ENCODE data around the gene TMEM220. TPM values are rescaled to one million over a fixed set of nuclear protein-coding genes. Genes with fewer than 3 reads are reported as not detected.
"Not testable (repeated sequence)": the region's sequence is repeated elsewhere in the genome, so short reads cannot be mapped to it uniquely, and the experiment has no call there.

The TMEM220 gene
- total RNA-seq, 1 donor, result 17.0 TPM

DNA sequence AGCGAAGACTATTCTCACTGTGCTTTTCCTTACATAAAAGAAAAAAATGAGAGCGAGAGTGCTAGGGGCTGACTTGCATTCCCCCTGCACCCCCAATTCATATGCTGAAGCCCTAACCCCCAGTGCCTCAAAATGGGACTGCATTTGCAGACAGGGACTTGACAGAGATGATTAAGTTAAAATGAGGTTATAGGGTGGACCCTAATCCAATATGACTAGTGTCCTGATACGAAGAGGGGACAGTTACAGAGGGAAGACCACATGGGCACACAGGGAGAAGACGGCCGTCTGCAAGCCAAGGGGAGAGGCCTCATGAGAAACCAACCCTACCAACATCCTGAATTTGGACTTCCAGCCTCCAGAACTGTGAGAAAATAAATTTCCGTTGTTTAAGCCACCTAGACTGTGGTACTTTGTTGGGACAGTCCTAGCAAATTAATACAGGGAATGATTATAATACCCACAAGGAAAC is 1.6 kb upstream of the TMEM220 start:
- no peak for DNase-seq (ENCODE audit: low read depth in 2 of 3, low spot score in 2 of 3)

DNA sequence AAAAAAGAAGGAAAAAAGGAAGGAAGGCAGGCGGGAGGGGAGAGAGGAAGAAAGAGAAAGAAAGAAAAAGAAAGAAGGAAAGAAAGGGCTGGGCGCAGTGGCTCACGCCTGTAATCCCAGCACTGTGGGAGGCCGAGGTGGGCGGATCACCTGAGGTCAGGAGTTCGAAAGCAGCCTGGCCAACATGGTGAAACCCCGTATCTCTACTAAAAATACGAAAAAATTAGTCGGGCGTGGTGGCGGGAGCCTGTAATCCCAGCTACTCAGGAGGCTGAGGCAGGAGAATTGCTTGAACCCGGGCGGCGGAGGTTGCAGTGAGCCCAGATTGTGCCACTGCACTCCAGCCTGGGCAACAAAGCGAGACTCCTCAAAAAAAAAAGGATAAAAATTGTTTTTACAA is 424 bp upstream of the TMEM220 start:
- peak in 1 of 3 donors; percentile 0 for DNase-seq (ENCODE audit: low read depth in 2 of 3, low spot score in 2 of 3)

DNA sequence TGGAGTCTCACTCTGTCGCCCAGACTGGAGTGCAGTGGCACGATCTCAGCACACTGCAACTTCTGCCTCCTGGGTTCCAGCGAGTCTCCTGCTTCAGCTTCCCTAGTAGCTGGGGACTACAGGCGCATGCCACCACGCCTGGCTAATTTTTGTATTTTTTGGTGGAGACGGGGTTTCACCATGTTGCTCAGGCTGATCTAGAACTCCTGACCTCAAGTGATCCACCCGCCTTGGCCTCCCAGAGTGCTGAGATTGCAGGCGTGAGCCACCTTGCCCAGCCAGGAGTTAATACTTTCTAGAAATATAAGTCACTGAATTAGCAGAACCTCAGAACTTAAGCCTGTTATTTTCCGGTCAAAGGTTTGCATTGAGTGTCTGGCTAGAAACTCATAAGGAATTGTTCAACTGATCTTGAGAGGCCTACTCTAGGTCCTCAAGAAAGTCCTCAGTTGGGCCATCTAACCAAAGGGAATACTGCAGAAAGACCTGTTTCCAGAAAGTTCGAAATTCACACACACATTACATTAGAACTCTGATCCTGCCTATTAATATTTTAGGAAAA is 1.4 kb downstream of the TMEM220 start:
- no peak for DNase-seq (ENCODE audit: low read depth in 2 of 3, low spot score in 2 of 3)

DNA sequence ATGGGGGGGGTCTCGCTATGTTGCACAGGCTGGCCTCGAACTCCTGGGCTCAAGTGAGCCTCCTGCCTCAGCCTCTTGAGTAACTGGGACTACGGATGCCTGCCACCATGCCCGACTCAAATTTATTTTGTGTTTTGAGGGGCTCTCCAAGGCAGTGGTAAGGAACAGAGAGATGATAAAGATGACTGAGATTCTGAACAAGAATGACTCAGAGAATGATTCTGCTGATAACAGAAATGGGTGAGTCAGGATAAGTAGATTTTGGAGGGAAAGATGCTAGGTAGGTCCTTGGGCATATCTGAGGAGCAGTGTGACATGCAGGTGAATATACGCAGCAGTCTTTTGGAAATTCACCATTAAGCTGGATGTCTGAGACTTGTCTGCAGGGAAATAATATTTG is 2.6 kb downstream of the TMEM220 start:
- no peak for DNase-seq (ENCODE audit: low read depth in 2 of 3, low spot score in 2 of 3)

DNA sequence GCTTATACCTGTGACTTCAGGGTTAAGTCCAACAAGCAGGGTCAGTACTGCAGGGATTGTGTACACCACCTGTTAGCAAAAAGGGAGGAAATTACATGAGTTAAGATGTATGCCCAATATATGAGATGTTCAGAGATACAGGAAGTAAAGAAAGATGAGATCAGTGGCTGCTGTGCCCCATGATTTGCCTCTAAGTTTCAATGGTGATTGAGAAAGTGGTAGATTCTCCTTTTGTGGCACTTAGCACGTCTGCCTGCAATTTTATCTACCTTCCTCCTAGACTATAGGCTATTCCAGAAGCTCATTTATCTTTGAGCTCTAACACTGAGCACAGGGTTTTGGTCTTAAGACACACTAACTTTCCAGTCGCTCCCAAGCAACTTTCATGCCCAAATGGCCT is 3.6 kb downstream of the TMEM220 start:
- no peak for DNase-seq (ENCODE audit: low read depth in 2 of 3, low spot score in 2 of 3)

DNA sequence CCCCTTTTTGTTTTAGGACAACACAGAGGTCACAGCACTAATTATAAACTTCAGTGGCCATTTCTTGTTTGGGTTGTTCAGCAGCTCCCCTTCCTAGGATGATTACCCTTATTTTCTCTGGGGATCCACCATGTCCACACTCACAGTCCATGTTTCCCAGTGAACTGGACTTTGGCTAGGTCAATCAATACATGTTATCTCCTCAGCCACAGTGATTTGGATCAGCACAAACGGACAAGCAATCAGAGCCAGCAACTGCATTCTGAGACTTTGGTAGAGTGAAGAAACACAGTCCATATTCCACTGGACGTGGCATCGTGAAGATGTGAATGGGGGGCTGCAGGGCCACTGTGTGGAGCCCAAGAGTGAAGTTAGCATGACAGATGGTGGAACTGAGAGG is 4.6 kb downstream of the TMEM220 start:
- no peak for DNase-seq (ENCODE audit: low read depth in 2 of 3, low spot score in 2 of 3)

DNA sequence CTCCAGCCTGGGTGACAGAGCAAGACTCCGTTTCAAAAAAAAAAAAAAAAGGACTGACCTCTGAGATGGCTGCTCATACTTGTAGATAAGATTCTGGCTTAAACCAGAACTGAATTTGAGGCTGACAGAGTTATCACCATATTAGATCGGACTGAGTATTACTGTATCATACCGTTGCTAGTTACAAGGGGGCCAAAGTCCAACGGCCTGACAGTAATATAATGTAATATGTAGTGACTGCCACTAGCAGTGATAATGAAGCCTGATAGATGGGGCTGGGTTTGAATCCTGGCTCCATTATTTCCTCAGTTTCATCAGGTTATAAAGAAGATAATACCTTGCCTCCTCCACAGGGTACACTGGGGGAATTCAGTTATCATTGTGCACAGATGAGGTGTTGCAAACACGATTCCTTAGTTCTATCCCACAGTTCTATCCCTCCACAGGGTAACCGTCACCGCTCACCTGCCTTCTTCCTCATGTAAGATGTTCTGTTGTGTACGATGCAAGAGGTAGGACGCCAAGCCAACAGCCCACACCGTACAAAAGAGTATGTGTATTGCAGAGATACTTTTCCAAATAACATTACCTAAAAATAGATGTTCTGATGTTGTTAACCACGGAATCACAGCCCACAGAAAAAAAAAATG is 5.2 kb downstream of the TMEM220 start:
- DNase-seq (ENCODE audit: low read depth in 2 of 3, low spot score in 2 of 3), result no peak

DNA sequence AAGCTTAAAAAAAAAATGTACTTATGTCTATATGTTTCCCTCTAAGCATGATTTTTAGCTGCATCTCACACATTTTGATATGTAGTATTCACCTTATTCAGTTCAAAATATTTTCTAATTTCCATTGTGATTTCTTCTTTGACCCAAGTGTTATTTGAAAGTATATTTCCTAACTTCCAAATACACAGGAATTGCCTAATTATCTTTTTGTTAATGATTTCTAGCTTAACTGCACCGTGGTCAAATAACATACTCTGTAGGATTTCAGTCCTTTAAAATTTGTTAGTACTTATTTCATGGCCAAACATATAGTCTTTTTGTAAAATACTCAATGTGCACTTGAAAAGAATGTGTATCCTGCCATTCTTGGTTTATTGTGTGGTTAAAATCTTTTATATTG is 11.3 kb downstream of the TMEM220 start:
- no peak for DNase-seq (ENCODE audit: low read depth in 2 of 3, low spot score in 2 of 3)

DNA sequence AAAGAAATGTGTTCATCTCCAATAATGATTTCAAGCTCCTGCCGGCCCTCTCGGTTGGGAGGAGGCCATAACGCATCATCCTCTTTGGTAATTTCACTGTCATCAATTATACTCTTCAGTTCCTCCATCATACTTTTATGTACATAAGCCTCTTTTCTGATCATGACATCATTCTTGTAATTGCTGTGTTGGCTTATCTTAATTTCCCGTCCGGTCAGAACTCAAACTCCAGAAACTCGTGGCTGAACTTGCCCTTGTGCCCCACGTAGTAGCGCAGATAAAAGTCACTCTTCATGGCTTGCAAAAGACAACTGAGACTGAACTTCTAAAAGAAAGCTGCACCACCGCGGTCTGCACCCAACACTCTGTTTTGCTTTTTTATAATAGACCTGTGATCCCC is 13.6 kb downstream of the TMEM220 start:
- DNase-seq (ENCODE audit: low read depth in 2 of 3, low spot score in 2 of 3), result no peak

DNA sequence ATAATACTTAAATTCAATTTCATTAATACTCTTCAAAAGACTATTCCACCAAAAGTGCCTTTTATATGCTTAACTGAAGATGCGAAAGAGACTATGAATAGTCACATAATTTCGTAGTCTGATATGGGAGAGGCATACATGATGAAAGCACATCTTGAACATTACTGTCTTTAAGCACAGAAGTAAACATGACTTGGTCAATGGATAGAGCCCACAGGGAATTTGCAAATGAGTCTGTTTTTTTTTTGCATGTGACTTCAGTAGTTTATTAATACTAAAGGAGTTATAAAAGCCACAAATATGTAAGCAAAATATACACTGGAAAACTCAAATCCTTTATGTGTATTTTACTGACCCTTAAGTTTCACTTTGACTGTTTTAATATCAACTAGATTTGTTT is 16.5 kb downstream of the TMEM220 start:
- DNase-seq (ENCODE audit: low read depth in 2 of 3, low spot score in 2 of 3), result no peak

DNA sequence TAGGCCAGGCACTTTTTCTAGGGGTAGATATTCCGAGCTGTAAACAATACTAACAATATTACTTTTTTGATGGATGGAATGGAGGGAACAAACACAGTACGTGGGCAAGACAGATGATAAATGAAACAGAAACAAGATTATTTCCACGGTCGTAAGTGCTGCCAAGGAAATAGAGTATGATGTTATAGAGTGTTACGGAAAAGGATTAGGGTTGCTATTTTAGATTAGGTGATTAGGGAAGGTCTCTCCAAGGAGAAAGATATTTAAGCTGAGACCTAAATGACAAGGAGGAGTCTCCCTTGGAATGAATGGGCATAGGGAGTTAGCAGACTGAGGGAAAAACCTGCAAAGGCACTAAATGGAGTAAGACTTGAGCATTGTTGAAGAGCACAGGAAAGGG is 24.1 kb downstream of the TMEM220 start:
- no peak for DNase-seq (ENCODE audit: low read depth in 2 of 3, low spot score in 2 of 3)

DNA sequence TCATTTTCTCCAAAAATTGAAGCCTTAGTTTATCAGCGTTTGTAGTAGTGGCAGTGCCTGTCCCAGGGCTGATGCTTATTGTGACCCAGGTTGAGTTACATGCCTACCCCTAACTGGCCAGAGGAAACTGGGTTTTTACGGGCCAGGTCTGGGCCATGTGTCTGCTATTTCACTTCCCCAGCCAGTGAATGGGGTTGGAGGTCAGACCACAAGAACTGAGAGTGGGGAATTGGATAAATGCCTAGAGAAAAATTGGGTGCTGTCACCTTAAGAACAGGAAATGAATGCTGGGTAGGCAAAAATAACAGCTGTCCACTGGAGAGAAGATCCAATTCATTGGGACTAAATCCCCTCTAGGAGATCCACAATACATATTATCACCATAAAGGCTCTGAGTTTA is 27.2 kb downstream of the TMEM220 start:
- DNase-seq (ENCODE audit: low read depth in 2 of 3, low spot score in 2 of 3), result peak in 1 of 3 donors; percentile 19

DNA sequence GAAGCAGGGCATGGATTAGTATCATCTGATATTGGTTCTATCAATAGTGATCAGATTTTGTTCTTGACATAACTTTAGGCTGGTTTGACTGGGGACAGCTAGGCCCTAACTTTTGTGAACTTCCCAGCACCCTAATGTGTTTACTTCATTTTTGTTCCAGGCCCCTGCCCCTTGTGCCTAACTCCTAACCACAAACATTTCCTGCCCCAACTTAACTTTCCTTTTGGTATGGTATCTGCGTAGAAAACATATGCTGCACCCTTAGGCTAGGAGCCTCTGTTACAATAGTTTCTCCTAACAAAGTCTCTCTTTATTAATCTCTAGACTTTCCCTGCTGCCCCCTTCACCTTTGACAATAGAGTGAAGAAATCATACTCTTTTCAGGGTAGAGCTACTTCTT is 30.0 kb downstream of the TMEM220 start:
- peak in 1 of 3 donors; percentile 45 for DNase-seq (ENCODE audit: low read depth in 2 of 3, low spot score in 2 of 3)

DNA sequence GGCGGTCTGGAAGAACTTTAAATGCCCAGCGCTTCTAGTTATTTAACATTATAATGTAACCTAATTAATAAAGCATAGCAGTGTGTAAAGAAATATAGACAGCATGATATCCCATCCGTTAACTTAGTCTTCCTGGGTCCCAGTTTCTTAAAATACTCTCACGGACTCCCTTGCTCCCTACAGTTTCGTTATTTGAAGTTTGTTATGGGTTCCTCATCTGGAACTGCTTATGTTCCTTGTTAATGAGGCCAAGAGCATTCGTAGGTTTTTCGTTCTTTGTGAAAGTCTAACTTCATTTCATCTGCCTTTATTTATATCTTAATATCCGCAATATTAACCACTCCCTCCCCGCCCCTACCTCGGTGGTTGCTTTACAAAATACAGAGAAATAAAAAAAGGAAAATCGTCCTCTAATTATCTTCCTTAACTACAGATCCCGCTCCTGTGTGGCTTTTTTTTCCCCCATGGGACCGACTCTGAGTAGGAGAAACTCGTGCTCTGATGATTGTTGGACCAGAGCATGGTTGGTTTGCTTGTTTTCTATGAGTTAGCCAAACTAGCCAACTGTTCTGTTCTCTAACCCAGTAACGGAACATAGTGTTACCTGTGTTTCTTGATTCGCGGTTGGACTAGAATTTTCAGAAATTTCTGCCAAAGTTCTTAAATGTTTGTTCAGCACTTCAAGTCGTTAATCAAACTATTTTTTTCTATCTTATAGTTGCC is 31.6 kb downstream of the TMEM220 start:
- DNase-seq (ENCODE audit: low read depth in 2 of 3, low spot score in 2 of 3), result no peak

DNA sequence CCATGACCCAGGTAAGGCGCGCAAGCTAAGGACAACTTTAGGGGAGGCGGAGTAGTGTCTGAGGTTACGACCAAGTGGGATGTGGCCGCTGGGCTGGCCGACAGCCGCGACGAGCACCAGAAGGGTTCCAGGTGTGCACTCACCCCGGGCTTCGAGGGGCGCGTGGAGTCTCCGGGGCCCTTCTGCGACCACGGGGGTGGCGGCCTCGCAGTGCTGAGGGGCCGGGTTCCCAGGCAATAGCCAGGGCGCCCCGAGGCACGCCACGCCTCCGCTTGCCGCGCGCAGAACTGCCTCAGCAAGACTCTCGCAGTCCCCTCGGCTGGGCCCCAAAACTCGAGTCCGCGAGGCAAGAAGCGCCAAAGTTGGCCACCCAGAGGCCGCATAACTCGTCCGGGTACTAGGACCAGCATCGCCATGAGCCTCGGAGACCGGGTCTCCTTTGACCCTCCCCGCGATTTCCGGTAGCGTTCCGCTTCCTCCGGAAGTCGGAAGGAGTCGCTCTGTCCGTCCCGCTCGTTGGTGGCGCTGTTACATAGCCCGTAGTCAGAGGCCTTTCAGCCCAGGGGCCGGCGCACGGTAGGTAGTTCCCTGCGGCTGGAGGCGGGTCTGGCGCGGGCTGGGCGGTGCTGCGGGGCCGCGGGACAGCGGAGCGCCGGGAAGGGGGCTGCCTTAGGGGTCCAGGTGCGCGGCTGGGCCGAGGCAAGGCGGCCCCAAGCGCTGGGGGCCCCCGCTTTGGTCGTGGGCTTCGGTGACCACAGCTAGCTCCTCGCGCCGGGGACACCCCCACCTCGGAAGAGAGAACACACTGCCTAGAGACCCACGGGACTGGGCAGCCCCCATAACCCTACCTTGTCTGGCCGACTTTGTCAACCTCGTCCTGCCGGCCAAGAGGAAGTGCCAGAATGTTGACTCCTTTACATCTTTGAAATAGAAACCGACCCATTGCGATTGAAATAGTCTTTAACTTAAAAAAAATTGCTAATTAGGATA is 32.4 kb downstream of the TMEM220 start, which contains the start of the genes ADPRM and SCO1:
TSS of gene ADPRM (plus strand) at position 503 of the 990 bp plus-strand sequence. CDS start 7,333 bp downstream, outside the sequence.
TSS of gene SCO1 (minus strand) at position 442 of the 990 bp plus-strand sequence. CDS start at position 416, 26 bp downstream.
- DNase-seq (ENCODE audit: low read depth in 2 of 3, low spot score in 2 of 3), result peak; percentile 76 to 96 (median 94)

DNA sequence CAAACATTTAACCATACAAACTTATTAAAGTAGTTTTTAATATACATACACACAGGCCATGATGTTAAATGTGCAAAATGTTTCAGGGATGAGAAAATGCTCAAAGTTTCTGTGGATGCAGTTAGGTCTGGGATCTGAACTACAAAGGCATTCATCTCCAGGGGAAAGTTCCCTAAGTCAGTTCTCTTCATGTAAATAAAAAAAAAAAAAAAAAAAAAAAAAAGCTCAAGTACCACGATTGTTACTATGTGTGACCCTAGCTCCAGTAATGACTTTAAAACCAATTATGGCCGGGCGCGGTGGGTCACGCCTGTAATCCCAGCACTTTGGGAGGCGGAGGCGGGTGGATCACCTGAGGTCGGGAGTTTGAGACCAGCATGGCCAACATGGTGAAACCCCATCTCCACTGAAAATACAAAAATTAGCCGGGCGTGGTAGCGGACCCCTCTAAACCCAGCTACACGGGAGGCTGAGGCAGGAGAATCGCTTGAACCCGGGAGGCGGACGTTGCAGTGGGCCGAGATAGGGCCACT is 33.9 kb downstream of the TMEM220 start:
- not testable (repeated sequence) for DNase-seq (ENCODE audit: low read depth in 2 of 3, low spot score in 2 of 3)

DNA sequence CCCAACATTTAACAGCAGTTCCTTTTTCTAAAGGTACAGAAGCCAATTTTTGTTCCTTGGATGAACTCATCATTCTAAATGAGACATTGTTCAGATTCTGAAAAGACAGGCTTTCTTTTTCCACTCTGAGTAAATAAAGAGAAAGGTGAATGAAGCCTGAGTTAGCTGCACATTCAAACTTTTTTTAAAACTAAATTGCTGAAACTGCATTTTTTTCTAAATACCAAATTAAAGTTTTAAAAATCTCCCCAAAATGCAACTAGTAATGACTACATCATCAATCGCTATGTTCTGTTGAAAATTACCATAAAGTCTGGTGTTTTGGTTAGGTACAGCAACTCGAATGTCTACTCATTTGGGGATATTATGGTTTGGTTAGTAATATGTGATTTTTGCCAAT is 42.3 kb downstream of the TMEM220 start:
- no peak for DNase-seq (ENCODE audit: low read depth in 2 of 3, low spot score in 2 of 3)

DNA sequence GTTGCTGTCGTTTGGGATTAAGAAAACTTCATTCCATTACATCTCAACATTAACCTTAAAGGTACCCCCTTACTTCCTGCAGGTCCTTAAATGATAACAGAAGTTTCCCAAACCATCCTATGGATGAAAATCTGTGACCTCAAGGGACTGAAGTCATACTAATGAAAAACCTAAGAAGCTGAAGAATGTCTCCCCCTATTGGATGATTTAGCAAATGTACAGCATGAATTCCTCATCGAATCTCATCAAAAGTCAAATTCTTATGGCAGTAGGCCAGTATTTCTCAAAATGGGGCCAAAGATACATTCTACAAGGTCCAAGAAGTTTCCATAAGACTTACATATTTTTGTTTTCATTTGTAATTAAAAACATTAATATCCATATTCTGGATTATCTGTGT is 46.0 kb downstream of the TMEM220 start:
- DNase-seq (ENCODE audit: low read depth in 2 of 3, low spot score in 2 of 3), result peak in 2 of 3 donors; percentile 42 to 71

DNA sequence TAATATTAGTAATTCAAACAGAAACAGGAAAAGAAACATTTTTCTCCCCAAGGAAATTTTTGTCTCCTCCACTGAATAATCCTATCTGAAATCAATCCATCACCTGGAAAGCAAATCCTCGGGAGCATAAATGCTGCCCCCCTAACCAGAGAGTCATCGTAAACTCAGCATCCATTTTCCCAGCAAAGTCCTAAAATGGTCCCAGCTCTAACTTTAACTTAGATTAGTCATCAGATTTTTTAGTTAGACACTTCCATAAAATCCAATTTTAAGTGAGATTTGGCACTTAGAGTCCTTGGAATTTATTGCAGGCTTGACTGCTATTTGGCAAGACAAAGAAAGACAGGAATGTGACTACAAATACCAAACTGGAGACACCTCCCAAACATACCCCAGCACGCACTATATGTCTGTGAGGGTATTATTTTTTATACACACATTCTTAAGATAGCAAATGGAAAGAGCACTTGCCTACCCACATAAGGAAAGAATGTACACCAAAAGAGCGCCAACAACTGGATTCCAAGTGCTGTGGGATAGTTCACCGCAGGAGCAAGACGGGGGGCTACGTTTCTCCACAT is 47.9 kb downstream of the TMEM220 start:
- no peak for DNase-seq (ENCODE audit: low read depth in 2 of 3, low spot score in 2 of 3)

DNA sequence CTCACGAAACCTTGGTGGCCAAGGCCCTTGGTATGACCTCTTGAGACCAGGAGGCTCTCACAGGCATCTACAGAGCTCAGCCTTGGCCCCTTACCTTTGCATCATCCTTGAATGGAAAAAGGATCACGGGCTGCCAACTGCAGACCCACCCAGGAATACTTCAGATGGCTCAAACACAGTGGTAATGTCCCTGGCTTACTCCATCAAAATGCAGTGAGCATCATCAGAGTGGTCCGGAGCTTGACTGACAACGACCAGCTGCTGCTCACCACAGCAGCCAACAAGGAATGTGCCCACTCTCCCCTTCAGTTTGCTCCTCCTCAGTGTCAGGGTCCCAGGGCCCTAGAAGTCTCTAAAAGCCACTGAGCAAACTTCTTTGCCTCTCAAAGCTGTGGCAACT is 55.1 kb downstream of the TMEM220 start:
- no peak for DNase-seq (ENCODE audit: low read depth in 2 of 3, low spot score in 2 of 3)
